22Rv1 (cell line): Measurements from ENCODE around the gene CUX1.

ENCODE experiments used
- H3K27ac ChIP-seq: fragments of 450-650 bp; 2 replicates; pipeline ENCODE4 v1.5.1; 2017
- CTCF ChIP-seq: fragments of 450-650 bp; IDR thresholded peaks from 2 replicates; pipeline ENCODE4 v1.5.1; 2017; ENCODE audit warnings: mild to moderate bottlenecking
- ZFX ChIP-seq: fragments of 450-650 bp; IDR thresholded peaks from 2 replicates; pipeline ENCODE4 v1.6.1; 2017; ENCODE audit warnings: antibody characterized with exemption, borderline replicate concordance

Gene CUX1

GRCh38 chr7:102255501-102255900 is 438.1 kb downstream of the CUX1 start:
- no peak overlapping the region for H3K27ac ChIP-seq
- TF ChIP-seq CTCF (no peak), ZFX (no peak)

- H3K27ac ChIP-seq, result no peak overlapping the region
- TF ChIP-seq CTCF, result no peak
- TF ChIP-seq ZFX, result no peak
These were observed 438.5 kb downstream of the CUX1 start for GRCh38 chr7:102255916-102256315.

GRCh38 chr7:102258073-102258748 is 440.8 kb downstream of the CUX1 start:
- TF ChIP-seq CTCF (no peak), ZFX (no peak)

GRCh38 chr7:102258749-102259107 is 441.3 kb downstream of the CUX1 start:
- H3K27ac ChIP-seq, result no peak overlapping the region
- TF ChIP-seq ZFX (no peak), CTCF (no peak)

More at GRCh38 chr7:102258073-102258748, 440.8 kb downstream of the CUX1 start:
- H3K27ac ChIP-seq, result no peak overlapping the region

GRCh38 chr7:102260856-102261255 is 443.4 kb downstream of the CUX1 start:
- TF ChIP-seq CTCF (no peak), ZFX (no peak)
- H3K27ac ChIP-seq, result no peak overlapping the region

- no peak overlapping the region for H3K27ac ChIP-seq
- TF ChIP-seq CTCF (no peak), ZFX (no peak)
These were observed 444.0 kb downstream of the CUX1 start for GRCh38 chr7:102261451-102261850.

GRCh38 chr7:102262546-102262945 is 445.1 kb downstream of the CUX1 start:
- H3K27ac ChIP-seq, result no peak overlapping the region
- no peak for TF ChIP-seq ZFX
- TF ChIP-seq CTCF, result no peak
